WTC11 (cell line): ENCODE measurements around the gene LRRTM1.

Experiments
- CREB1 ChIP-seq: sonication (generic); formaldehyde crosslinking; IDR thresholded peaks from 2 replicates; pipeline ENCODE4 v1.8.0; 2023; ENCODE audit warnings: mild to moderate bottlenecking, missing genetic modification reagents
- CREM ChIP-seq: sonication (generic); formaldehyde crosslinking; IDR thresholded peaks from 2 replicates; pipeline ENCODE4 v1.8.1; 2022; ENCODE audit warnings: mild to moderate bottlenecking, missing genetic modification reagents, moderate library complexity
- RELA ChIP-seq: sonication (generic); formaldehyde crosslinking; IDR thresholded peaks from 2 replicates; pipeline ENCODE4 v1.8.1; 2022; ENCODE audit warnings: missing genetic modification reagents, mild to moderate bottlenecking, borderline replicate concordance
- SMAD3 ChIP-seq: sonication (generic); formaldehyde crosslinking; IDR thresholded peaks from 2 replicates; pipeline ENCODE4 v1.8.0; 2022; ENCODE audit warnings: missing genetic modification reagents, mild to moderate bottlenecking, borderline replicate concordance
- SP1 ChIP-seq: sonication (generic); formaldehyde crosslinking; conservative IDR thresholded peaks from 2 replicates; pipeline ENCODE4 v1.8.1; 2022; ENCODE audit warnings: missing genetic modification reagents
- TP53 ChIP-seq: sonication (generic); formaldehyde crosslinking; IDR thresholded peaks from 2 replicates; pipeline ENCODE4 v1.8.1; 2023; ENCODE audit warnings: mild to moderate bottlenecking, missing genetic modification reagents
- TF ChIP-seq, protein P1 (sequence below): fragments of 200-600 bp; IDR thresholded peaks from 2 replicates; pipeline ENCODE4 v1.8.0; 2022; ENCODE audit warnings: antibody characterized with exemption
- TF ChIP-seq, protein P2 (sequence below): sonication (generic); formaldehyde crosslinking; IDR thresholded peaks from 2 replicates; pipeline ENCODE4 v1.8.1; 2022; ENCODE audit warnings: missing genetic modification reagents, borderline replicate concordance
- TF ChIP-seq, protein P3 (sequence below): sonication (generic); formaldehyde crosslinking; IDR thresholded peaks from 2 replicates; pipeline ENCODE4 v1.8.0; 2022; ENCODE audit warnings: missing genetic modification reagents

DNA sequence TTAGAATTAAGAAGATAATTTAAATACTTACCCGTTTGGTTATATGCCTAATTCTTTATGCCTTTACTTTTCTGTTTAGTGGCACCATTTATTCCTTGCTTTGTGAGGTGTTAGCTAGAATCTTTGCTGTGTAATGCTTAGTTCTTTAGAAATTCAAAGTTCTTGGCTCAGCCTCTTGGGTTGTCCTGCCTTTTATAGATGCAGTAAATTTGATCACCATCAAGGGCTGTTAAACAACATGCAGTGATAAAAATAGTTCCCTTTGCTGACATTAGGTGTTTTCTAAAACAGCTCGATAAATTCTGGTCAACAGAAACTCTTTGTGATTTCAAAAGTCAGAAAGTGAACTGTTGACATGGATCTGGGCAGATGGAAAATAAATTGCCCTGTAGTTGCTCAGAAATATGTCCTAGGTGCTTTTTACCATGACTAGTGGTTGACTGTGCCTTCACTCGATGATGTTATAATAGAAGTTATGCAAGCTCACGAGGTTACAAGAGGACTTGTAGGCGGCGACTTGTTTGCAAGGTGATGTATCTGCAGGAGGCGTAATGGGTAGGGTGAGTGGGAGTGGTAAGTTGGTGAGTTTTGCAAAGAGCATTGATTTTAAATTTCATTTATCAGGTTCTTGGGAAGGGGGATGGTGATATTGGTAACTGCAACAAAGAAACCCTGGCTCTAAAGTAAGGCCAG lies 52.1 kb downstream of the LRRTM1 start:
- TF ChIP-seq, protein P1, sequence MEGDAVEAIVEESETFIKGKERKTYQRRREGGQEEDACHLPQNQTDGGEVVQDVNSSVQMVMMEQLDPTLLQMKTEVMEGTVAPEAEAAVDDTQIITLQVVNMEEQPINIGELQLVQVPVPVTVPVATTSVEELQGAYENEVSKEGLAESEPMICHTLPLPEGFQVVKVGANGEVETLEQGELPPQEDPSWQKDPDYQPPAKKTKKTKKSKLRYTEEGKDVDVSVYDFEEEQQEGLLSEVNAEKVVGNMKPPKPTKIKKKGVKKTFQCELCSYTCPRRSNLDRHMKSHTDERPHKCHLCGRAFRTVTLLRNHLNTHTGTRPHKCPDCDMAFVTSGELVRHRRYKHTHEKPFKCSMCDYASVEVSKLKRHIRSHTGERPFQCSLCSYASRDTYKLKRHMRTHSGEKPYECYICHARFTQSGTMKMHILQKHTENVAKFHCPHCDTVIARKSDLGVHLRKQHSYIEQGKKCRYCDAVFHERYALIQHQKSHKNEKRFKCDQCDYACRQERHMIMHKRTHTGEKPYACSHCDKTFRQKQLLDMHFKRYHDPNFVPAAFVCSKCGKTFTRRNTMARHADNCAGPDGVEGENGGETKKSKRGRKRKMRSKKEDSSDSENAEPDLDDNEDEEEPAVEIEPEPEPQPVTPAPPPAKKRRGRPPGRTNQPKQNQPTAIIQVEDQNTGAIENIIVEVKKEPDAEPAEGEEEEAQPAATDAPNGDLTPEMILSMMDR, result no peak
- TF ChIP-seq, protein P2, sequence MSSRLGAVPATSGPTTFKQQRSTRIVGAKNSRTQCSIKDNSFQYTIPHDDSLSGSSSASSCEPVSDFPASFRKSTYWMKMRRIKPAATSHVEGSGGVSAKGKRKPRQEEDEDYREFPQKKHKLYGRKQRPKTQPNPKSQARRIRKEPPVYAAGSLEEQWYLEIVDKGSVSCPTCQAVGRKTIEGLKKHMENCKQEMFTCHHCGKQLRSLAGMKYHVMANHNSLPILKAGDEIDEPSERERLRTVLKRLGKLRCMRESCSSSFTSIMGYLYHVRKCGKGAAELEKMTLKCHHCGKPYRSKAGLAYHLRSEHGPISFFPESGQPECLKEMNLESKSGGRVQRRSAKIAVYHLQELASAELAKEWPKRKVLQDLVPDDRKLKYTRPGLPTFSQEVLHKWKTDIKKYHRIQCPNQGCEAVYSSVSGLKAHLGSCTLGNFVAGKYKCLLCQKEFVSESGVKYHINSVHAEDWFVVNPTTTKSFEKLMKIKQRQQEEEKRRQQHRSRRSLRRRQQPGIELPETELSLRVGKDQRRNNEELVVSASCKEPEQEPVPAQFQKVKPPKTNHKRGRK, result no peak
- TF ChIP-seq CREM (CRISPR knock-in tag) (no peak), SMAD3 (CRISPR knock-in tag) (no peak), RELA (CRISPR knock-in tag) (no peak), TP53 (CRISPR knock-in tag) (no peak), CREB1 (no peak), SP1 (CRISPR knock-in tag) (no peak)
- TF ChIP-seq, protein P3, sequence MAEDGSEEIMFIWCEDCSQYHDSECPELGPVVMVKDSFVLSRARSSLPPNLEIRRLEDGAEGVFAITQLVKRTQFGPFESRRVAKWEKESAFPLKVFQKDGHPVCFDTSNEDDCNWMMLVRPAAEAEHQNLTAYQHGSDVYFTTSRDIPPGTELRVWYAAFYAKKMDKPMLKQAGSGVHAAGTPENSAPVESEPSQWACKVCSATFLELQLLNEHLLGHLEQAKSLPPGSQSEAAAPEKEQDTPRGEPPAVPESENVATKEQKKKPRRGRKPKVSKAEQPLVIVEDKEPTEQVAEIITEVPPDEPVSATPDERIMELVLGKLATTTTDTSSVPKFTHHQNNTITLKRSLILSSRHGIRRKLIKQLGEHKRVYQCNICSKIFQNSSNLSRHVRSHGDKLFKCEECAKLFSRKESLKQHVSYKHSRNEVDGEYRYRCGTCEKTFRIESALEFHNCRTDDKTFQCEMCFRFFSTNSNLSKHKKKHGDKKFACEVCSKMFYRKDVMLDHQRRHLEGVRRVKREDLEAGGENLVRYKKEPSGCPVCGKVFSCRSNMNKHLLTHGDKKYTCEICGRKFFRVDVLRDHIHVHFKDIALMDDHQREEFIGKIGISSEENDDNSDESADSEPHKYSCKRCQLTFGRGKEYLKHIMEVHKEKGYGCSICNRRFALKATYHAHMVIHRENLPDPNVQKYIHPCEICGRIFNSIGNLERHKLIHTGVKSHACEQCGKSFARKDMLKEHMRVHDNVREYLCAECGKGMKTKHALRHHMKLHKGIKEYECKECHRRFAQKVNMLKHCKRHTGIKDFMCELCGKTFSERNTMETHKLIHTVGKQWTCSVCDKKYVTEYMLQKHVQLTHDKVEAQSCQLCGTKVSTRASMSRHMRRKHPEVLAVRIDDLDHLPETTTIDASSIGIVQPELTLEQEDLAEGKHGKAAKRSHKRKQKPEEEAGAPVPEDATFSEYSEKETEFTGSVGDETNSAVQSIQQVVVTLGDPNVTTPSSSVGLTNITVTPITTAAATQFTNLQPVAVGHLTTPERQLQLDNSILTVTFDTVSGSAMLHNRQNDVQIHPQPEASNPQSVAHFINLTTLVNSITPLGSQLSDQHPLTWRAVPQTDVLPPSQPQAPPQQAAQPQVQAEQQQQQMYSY (CRISPR knock-in tag), result no peak
